Astrocyte of the cerebellum (primary cell): ENCODE results near the gene ADGRA3.

ENCODE experiments used
- DNase-seq: peaks from one replicate; pipeline ENCODE4 v3.0.0-alpha.2; 2011; ENCODE audit warnings: low read depth
- H3K4me3 ChIP-seq: 2 replicates; pipeline ENCODE4 v1.5.1; 2011; ENCODE audit warnings: mild to moderate bottlenecking, low read depth, low read length, moderate library complexity
- CTCF ChIP-seq: IDR thresholded peaks from 2 replicates; pipeline ENCODE4 v1.5.1; 2012; ENCODE audit warnings: low read length, low read depth, moderate library complexity, mild to moderate bottlenecking; ENCODE audit errors: missing control alignments
- in situ Hi-C: cut with HindIII; loops from 2 replicates; pipeline ENCODE4 v1.10.0; 2017; ENCODE audit warnings: low sequenced_read_pairs

Gene ADGRA3

GRCh38 chr4:22496165-22496813 is 19.6 kb downstream of the ADGRA3 start:
- DNase-seq = no peak
- in situ Hi-C loops = no loop called here
- H3K4me3 ChIP-seq = no peak overlapping the region
- no peak for TF ChIP-seq CTCF

DNA sequence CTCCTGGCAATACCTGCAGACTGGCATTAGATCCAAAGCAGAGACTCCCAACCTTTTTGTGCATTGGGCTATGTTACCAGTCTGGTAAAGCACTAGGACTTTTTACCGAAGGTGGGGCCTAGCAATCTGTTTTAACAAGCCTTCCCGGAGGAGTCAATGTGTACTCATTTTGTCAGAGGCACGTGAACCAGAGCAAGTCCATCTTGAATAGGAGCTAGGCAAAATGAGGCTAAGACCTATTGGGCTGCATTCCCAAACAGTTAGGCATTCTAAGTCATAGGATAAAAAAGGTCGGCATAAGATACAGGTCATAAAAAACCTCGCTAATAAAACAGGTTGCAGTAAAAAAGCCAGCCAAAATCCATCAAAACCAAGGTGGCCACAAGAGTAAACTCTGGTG is 22.3 kb downstream of the ADGRA3 start:
- TF ChIP-seq CTCF = no peak
- no peak overlapping the region for H3K4me3 ChIP-seq
- no peak for DNase-seq

GRCh38 chr4:22492987-22493386 is 22.9 kb downstream of the ADGRA3 start:
- no peak for DNase-seq
- no peak overlapping the region for H3K4me3 ChIP-seq
- in situ Hi-C loops = no loop called here
- TF ChIP-seq CTCF = no peak

More for the DNA sequence above, 22.3 kb downstream of the ADGRA3 start:
- in situ Hi-C loops = no loop called here

GRCh38 chr4:22491939-22492338 is 23.9 kb downstream of the ADGRA3 start:
- DNase-seq = no peak
- TF ChIP-seq CTCF = no peak
- in situ Hi-C loops = no loop called here
- no peak overlapping the region for H3K4me3 ChIP-seq

GRCh38 chr4:22490718-22491315 is 25.0 kb downstream of the ADGRA3 start:
- in situ Hi-C loops = no loop called here
- H3K4me3 ChIP-seq = no peak overlapping the region
- TF ChIP-seq CTCF = no peak
- no peak for DNase-seq

GRCh38 chr4:22488106-22488505 is 27.8 kb downstream of the ADGRA3 start:
- DNase-seq = no peak
- no peak for TF ChIP-seq CTCF
- H3K4me3 ChIP-seq = no peak overlapping the region
- in situ Hi-C loops = no loop called here
